ENCODE results near the gene PKIG. TPM values are rescaled to one million over a fixed set of nuclear protein-coding genes. Genes with fewer than 3 reads are reported as not detected.

Gene PKIG
- total RNA-seq, 4 donors from 2014 or later: 67.1 to 250 (median 145) TPM

GRCh38 chr20:44547419-44547818 lies 35.0 kb upstream of the PKIG start:
- DNase-seq: no peak
- Histone ChIP-seq H3K4me1 (peaks cover 0 to 12% of the 10 kb centered on the region in 2 donors), H3K36me3 (no peaks in the 10 kb centered on the region), H3K27me3 (no peaks in the 10 kb centered on the region), H3K4me3 (no peak overlapping the region), H3K9me3 (no peaks in the 10 kb centered on the region), H3K27ac (peak overlapping the region; percentile 86 to 96)
- intact Hi-C loops (cut with DNase I; ENCODE audit: low total_unique reads): no loop called here
- no peak for TF ChIP-seq CTCF (IDR thresholded peaks at IDR 0.05)
- TF ChIP-seq POLR2A (IDR thresholded peaks at IDR 0.05): no peak

GRCh38 chr20:44549123-44549522 lies 33.3 kb upstream of the PKIG start:
- Histone ChIP-seq H3K4me1 (peaks cover 8 to 21% of the 10 kb centered on the region in 2 donors), H3K9me3 (no peaks in the 10 kb centered on the region), H3K4me3 (peak overlapping the region in 1 of 2 donors; percentile 8), H3K27me3 (no peaks in the 10 kb centered on the region), H3K27ac (peak overlapping the region; percentile 86 to 96), H3K36me3 (no peaks in the 10 kb centered on the region)
- TF ChIP-seq POLR2A (IDR thresholded peaks at IDR 0.05) (no peak), CTCF (IDR thresholded peaks at IDR 0.05) (no peak)
- no peak for DNase-seq
- intact Hi-C loops (cut with DNase I; ENCODE audit: low total_unique reads): no loop called here

- intact Hi-C loops (cut with DNase I; ENCODE audit: low total_unique reads): no loop called here
- Histone ChIP-seq H3K27ac (peak overlapping the region; percentile 86 to 96), H3K9me3 (no peaks in the 10 kb centered on the region), H3K36me3 (no peaks in the 10 kb centered on the region), H3K4me1 (peaks cover 8 to 32% of the 10 kb centered on the region in 2 donors), H3K4me3 (no peak overlapping the region), H3K27me3 (no peaks in the 10 kb centered on the region)
- no peak for DNase-seq
- no peak for TF ChIP-seq CTCF (IDR thresholded peaks at IDR 0.05)
- no peak for TF ChIP-seq POLR2A (IDR thresholded peaks at IDR 0.05)
These were observed 30.3 kb upstream of the PKIG start for GRCh38 chr20:44552050-44552449.

GRCh38 chr20:44552568-44552949 lies 29.8 kb upstream of the PKIG start:
- no peaks in the 10 kb centered on the region for H3K36me3 ChIP-seq
- H3K27me3 ChIP-seq: no peaks in the 10 kb centered on the region
- H3K4me1 ChIP-seq: peaks cover 8 to 29% of the 10 kb centered on the region in 2 donors
- H3K27ac ChIP-seq: peak overlapping the region; percentile 86 to 96
- DNase-seq: no peak
- no peaks in the 10 kb centered on the region for H3K9me3 ChIP-seq
- intact Hi-C loops (cut with DNase I; ENCODE audit: low total_unique reads): no loop called here
- no peak for TF ChIP-seq POLR2A (IDR thresholded peaks at IDR 0.05)
- TF ChIP-seq CTCF (IDR thresholded peaks at IDR 0.05): no peak
- H3K4me3 ChIP-seq: no peak overlapping the region

GRCh38 chr20:44552950-44553908 lies 29.1 kb upstream of the PKIG start:
- no peak overlapping the region for H3K4me3 ChIP-seq
- peak overlapping the region; percentile 86 to 96 for H3K27ac ChIP-seq
- H3K27me3 ChIP-seq: no peaks in the 10 kb centered on the region
- H3K4me1 ChIP-seq: peaks cover 8 to 22% of the 10 kb centered on the region in 2 donors
- TF ChIP-seq CTCF (IDR thresholded peaks at IDR 0.05) (no peak), POLR2A (IDR thresholded peaks at IDR 0.05) (no peak)
- DNase-seq: no peak
- no peaks in the 10 kb centered on the region for H3K36me3 ChIP-seq
- intact Hi-C loops (cut with DNase I; ENCODE audit: low total_unique reads): no loop called here
- H3K9me3 ChIP-seq: no peaks in the 10 kb centered on the region
